Fibroblast of villous mesenchyme (primary cell): ENCODE data around the gene ISM1. TPM values are rescaled to one million over a fixed set of nuclear protein-coding genes. Genes with fewer than 3 reads are reported as not detected.

ENCODE experiments used
- DNase-seq: peaks from one replicate; pipeline ENCODE4 v3.0.0-alpha.2; 2010; ENCODE audit warnings: low read depth
- H3K4me3 ChIP-seq: 2 replicates; pipeline ENCODE4 v1.5.1; 2011; ENCODE audit warnings: low read depth, mild to moderate bottlenecking, low read length
- CTCF ChIP-seq: IDR thresholded peaks from 2 replicates; pipeline ENCODE4 v1.5.1; 2012; ENCODE audit warnings: low read depth, mild to moderate bottlenecking, low read length; ENCODE audit not compliant: insufficient read depth
- total RNA-seq: library from RNA; depleted of rRNA; stranded (reverse); fragments of >200 nt; gene quantifications from 2 replicates; pipeline ENCODE4 v1.2.3, GENCODE V29; 2012

Gene ISM1
- total RNA-seq, 1 donor, result 0.43 TPM

DNA sequence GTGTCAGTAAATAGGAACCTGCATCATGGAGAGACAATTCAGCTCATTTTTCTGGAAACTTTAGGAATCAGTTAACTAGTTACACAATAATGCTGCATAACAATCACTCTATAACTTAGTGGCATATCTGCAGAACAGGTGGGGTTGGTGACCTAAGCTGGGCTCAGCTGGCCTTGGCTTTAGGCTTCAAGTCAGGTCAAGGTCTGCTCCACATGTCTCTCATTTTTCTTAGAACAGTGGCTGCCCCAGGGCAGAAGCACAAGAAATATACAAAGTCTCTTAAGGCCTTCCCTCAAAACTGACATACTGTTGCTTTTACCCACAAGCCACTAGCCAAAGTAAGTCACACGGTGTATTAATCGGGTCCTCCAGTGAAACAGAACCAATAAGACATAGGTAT, 14.1 kb upstream of the ISM1 start:
- no peak for DNase-seq
- no peak overlapping the region for H3K4me3 ChIP-seq
- TF ChIP-seq CTCF, result no peak

DNA sequence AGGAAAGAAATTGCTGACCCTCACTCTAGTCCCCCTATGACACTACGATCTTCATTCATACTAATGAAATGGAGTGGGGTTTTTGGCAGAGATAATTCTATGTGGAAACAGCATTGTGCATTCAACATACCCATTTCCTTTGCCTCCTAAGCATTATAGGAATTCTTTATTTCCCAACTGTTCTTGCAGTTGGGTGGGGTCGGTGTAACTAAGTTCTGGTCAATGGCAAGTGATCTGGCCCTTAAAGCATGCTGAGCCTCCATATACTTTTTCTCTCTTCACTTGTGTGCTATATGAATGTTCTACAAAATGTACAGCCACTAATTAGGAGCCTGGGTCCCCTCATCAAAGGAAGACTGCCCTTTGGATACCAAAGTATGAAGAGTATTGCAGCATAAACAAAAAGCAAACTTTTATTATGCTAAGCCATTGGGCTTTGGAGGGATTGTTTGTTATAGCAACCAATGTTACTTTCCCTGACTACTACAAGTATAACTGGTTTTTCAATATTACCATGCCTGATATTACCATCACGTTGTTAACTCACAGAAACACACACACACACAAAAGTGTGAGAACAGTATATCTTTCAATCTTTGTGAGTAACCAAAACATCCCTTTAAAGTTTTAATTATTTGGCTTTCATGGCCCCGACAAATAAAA, 9.0 kb upstream of the ISM1 start:
- no peak for TF ChIP-seq CTCF
- no peak for DNase-seq
- no peak overlapping the region for H3K4me3 ChIP-seq

GRCh38 chr20:13212750-13213149, 8.3 kb upstream of the ISM1 start:
- no peak overlapping the region for H3K4me3 ChIP-seq
- TF ChIP-seq CTCF, result no peak

GRCh38 chr20:13213335-13213734, 7.7 kb upstream of the ISM1 start:
- H3K4me3 ChIP-seq, result no peak overlapping the region
- DNase-seq, result no peak
- TF ChIP-seq CTCF, result no peak

More at GRCh38 chr20:13212750-13213149, 8.3 kb upstream of the ISM1 start:
- peak; percentile 89 for DNase-seq

DNA sequence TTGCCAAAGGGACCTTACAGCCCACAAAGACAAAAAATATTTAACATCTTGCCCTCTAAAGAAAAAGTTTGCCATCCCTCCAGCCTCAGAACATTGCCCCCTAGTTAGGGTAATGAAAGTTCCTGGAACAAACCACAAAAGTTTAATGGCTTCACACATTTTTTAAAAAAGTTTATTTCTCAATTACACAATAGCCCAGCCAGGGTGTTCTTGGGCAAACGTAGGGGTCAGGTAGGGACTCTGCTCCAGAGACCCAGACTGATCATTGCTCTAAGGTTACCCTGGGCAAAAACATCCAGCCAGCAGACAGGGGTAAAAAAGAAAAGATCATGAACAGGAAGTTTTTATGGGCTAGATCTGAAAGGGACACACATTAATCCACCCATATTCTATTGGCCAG, 4.5 kb upstream of the ISM1 start:
- DNase-seq, result no peak
- TF ChIP-seq CTCF, result peak; percentile 1
- H3K4me3 ChIP-seq, result no peak overlapping the region

DNA sequence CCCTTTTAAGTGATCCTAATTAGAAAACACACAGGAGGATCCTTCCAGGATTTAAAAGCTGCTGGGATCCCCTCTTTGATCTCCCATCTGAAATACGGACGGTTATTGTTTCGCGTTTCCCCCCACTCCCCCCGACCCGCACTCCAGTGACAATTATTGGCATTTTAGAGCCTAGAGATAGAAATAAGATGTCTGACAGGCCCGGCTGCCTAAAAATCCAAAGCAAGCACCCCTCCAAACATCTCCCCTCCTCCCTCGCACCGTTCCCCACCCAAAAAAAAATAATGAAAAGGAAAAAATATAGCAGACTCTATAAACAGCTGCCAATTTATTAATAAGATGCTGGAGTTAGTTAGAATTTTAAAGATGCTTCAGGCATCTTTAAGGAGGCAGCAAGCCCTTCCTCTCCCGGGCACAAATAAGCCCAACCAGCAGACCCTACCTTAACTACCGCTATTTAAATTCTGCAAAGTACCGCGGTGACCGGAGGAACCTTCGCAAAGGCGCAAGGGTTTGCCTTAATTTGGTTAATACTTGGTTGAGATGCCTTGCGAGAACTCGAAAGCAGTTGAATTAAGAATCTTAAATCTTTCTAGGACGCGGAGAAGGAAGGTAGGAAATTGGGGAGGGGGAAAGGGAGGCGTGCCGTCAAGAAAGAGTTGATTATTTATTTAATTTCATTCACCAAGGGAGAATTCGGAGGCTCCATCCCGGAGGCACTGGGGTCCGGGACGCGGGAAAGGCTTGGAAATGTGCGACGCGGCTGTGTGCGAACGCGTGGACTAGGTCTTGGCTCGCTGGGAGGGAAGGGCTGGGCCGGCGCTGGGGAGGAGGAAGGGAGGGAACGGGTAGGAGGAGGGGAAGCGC, 1.5 kb upstream of the ISM1 start:
- DNase-seq, result no peak
- H3K4me3 ChIP-seq, result no peak overlapping the region
- no peak for TF ChIP-seq CTCF
